ENCODE data around the gene DRAP1.

The DRAP1 gene

GRCh38 chr11:65872586-65873317, 46.5 kb upstream of the DRAP1 start, which contains the start of gene EFEMP2:
Gene EFEMP2, minus strand, starts transcription at chr11:65872800. Its CDS starts 446 bp downstream, at chr11:65872354.
- no peak for DNase-seq (ENCODE audit: extremely low read depth, insufficient read length)
- H3K27me3 ChIP-seq (replicated peaks; ENCODE audit: control insufficient read depth, insufficient read depth, low read length) = no peaks in the 10 kb centered on the region
- H3K36me3 ChIP-seq (ENCODE audit: control insufficient read depth, insufficient read depth, low read length) = no peaks in the 10 kb centered on the region; the same call in 1 of the 2 replicates
- peak within 1 kb of the TSS; percentile 64 for H3K4me3 ChIP-seq (replicated peaks; ENCODE audit: low read depth, low read length)
- TF ChIP-seq CTCF (IDR thresholded peaks at IDR 0.05; ENCODE audit: insufficient read depth, low read length, poor library complexity, severe bottlenecking) = no peak

GRCh38 chr11:65873318-65874156, 45.7 kb upstream of the DRAP1 start:
- H3K36me3 ChIP-seq (ENCODE audit: control insufficient read depth, insufficient read depth, low read length) = no peaks in the 10 kb centered on the region
- peak overlapping the region; percentile 64 for H3K4me3 ChIP-seq (replicated peaks; ENCODE audit: low read depth, low read length)
- DNase-seq (ENCODE audit: extremely low read depth, insufficient read length) = peak; percentile 92
- TF ChIP-seq CTCF (IDR thresholded peaks at IDR 0.05; ENCODE audit: insufficient read depth, low read length, poor library complexity, severe bottlenecking) = no peak
- H3K27me3 ChIP-seq (replicated peaks; ENCODE audit: control insufficient read depth, insufficient read depth, low read length) = no peaks in the 10 kb centered on the region

GRCh38 chr11:65879617-65880016, 39.6 kb upstream of the DRAP1 start, which contains the start of gene CTSW:
Gene CTSW, plus strand, starts transcription at chr11:65879837. Its CDS starts 18 bp downstream, at chr11:65879855.
- H3K36me3 ChIP-seq (ENCODE audit: control insufficient read depth, insufficient read depth, low read length) = peaks cover 18% of the 10 kb centered on the region
- no peak within 1 kb of the TSS for H3K4me3 ChIP-seq (replicated peaks; ENCODE audit: low read depth, low read length)
- DNase-seq (ENCODE audit: extremely low read depth, insufficient read length) = no peak
- no peaks in the 10 kb centered on the region for H3K27me3 ChIP-seq (replicated peaks; ENCODE audit: control insufficient read depth, insufficient read depth, low read length)
- no peak for TF ChIP-seq CTCF (IDR thresholded peaks at IDR 0.05; ENCODE audit: insufficient read depth, low read length, poor library complexity, severe bottlenecking)

- no peak overlapping the region for H3K4me3 ChIP-seq (replicated peaks; ENCODE audit: low read depth, low read length)
Observed at GRCh38 chr11:65880027-65880426, 39.2 kb upstream of the DRAP1 start.

GRCh38 chr11:65880844-65881421, 38.3 kb upstream of the DRAP1 start:
- TF ChIP-seq CTCF (IDR thresholded peaks at IDR 0.05; ENCODE audit: insufficient read depth, low read length, poor library complexity, severe bottlenecking) = no peak
- Histone ChIP-seq H3K27me3 (replicated peaks; ENCODE audit: control insufficient read depth, insufficient read depth, low read length) (no peaks in the 10 kb centered on the region), H3K4me3 (replicated peaks; ENCODE audit: low read depth, low read length) (no peak overlapping the region), H3K36me3 (ENCODE audit: control insufficient read depth, insufficient read depth, low read length) (peaks cover 27% of the 10 kb centered on the region)
- DNase-seq (ENCODE audit: extremely low read depth, insufficient read length) = no peak

More at GRCh38 chr11:65880027-65880426, 39.2 kb upstream of the DRAP1 start:
- H3K36me3 ChIP-seq (ENCODE audit: control insufficient read depth, insufficient read depth, low read length) = peaks cover 21% of the 10 kb centered on the region
- no peaks in the 10 kb centered on the region for H3K27me3 ChIP-seq (replicated peaks; ENCODE audit: control insufficient read depth, insufficient read depth, low read length)
- DNase-seq (ENCODE audit: extremely low read depth, insufficient read length) = no peak
- no peak for TF ChIP-seq CTCF (IDR thresholded peaks at IDR 0.05; ENCODE audit: insufficient read depth, low read length, poor library complexity, severe bottlenecking)

Data from GM06990 (cell line).